A549 (cell line): ENCODE data around the gene PDCD1LG2.

Experiments
- CEBPB ChIP-seq, 2 experiments: fragments of >200 bp in 1 of 2; sonication (Bioruptor Twin) in 1 of 2; formaldehyde crosslinking in 1 of 2; IDR thresholded peaks; 2 replicates each; pipeline ENCODE4 v1.6.1; 2012 to 2016
- CTCF ChIP-seq: fragments of >200 bp; sonication (Bioruptor Twin); formaldehyde crosslinking; IDR thresholded peaks from 3 replicates; pipeline ENCODE4 v1.5.1; 2016
- EP300 ChIP-seq, 2 experiments: fragments of >200 bp; sonication (Bioruptor Twin); formaldehyde crosslinking; IDR thresholded peaks; 2 replicates in 1 of 2; 3 replicates in 1 of 2; pipeline ENCODE4 v1.6.1; 2016 to 2017
- JUN ChIP-seq, 2 experiments: fragments of >200 bp; sonication (Bioruptor Twin); formaldehyde crosslinking; IDR thresholded peaks; 2 replicates in 1 of 2; 3 replicates in 1 of 2; pipeline ENCODE4 v1.6.1; 2016 to 2017
- MAFK ChIP-seq: fragments of 450-650 bp; IDR thresholded peaks from 2 replicates; pipeline ENCODE4 v1.6.1; 2014; ENCODE audit not compliant: partially characterized antibody
- MAX ChIP-seq: IDR thresholded peaks from 2 replicates; pipeline ENCODE4 v1.6.1; 2012
- MYC ChIP-seq: IDR thresholded peaks from 2 replicates; pipeline ENCODE4 v1.6.1; 2012; ENCODE audit warnings: mild to moderate bottlenecking, inconsistent platforms, low read length, improper control_type of control experiment, borderline replicate concordance
- NFE2L2 ChIP-seq: fragments of 150-350 bp; conservative IDR thresholded peaks from 2 replicates; pipeline ENCODE4 v1.6.1; 2014; ENCODE audit warnings: low read length
- NPAS2 ChIP-seq: fragments of 250-450 bp; sonication (Bioruptor Pico); IDR thresholded peaks from 2 replicates; pipeline ENCODE4 v1.8.0; 2022; ENCODE audit warnings: mild to moderate bottlenecking, moderate library complexity, borderline replicate concordance
- RAD21 ChIP-seq, 2 experiments: fragments of >200 bp in 1 of 2; sonication (Bioruptor Twin) in 1 of 2; formaldehyde crosslinking in 1 of 2; IDR thresholded peaks in 1 of 2; conservative IDR thresholded peaks in 1 of 2; 2 replicates in 1 of 2; 3 replicates in 1 of 2; pipeline ENCODE4 v1.6.1; 2012 to 2018; ENCODE audit warnings: inconsistent platforms in 1 of 2
- TF ChIP-seq, protein P1 (sequence below): fragments of 200-600 bp; sonication (generic); IDR thresholded peaks from 2 replicates; pipeline ENCODE4 v1.6.1; 2016; ENCODE audit warnings: antibody characterized with exemption, mild to moderate bottlenecking, moderate library complexity

DNA sequence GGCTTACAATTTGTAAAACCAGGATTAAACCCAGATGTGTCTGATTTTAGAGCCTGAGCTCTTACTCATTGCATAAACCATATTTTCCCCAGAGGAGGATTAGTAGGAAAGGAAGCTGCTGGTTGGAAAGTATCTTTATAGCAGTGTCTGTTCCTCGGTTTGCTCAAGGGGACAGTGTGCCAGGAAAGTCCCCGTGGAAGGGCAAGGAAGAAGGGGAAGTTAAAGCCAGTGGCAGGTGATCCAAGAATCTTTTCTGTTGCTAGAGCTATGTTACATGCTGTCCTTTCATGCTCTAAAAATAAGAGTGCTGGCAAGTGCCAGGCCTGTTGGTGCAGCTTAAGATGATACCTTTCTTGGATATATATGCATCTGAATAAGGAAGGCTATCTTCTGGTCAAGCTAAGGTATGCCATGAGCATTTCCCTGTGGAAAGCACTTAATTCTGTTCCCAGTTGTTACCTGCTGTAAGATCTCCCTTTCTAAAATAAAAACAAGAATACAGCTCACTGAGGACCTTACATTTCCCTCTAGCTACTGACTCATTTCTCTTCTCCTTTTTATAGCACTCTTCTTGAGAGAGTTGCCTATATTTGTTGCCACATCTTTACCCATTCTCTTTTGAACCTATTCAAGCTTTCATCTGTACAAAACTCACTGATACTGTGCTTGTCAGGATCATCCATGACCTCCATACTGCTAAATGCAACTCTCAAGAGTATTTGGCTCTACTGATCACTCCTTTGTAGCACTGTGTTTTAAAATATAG lies 8.0 kb downstream of the PDCD1LG2 start:
- TF ChIP-seq MAFK (no peak), RAD21 (conservative IDR thresholded peaks at IDR 0.05 in 1 of 2, IDR thresholded peaks at IDR 0.05 in 1 of 2) (no peak), CTCF (no peak), MYC (no peak), EP300 (IDR thresholded peaks at IDR 0.05) (no peak), MAX (no peak), JUN (IDR thresholded peaks at IDR 0.05) (no peak), NPAS2 (CRISPR knock-in tag) (no peak), NFE2L2 (no peak), CEBPB (IDR thresholded peaks at IDR 0.05) (no peak)
- TF ChIP-seq, protein P1, sequence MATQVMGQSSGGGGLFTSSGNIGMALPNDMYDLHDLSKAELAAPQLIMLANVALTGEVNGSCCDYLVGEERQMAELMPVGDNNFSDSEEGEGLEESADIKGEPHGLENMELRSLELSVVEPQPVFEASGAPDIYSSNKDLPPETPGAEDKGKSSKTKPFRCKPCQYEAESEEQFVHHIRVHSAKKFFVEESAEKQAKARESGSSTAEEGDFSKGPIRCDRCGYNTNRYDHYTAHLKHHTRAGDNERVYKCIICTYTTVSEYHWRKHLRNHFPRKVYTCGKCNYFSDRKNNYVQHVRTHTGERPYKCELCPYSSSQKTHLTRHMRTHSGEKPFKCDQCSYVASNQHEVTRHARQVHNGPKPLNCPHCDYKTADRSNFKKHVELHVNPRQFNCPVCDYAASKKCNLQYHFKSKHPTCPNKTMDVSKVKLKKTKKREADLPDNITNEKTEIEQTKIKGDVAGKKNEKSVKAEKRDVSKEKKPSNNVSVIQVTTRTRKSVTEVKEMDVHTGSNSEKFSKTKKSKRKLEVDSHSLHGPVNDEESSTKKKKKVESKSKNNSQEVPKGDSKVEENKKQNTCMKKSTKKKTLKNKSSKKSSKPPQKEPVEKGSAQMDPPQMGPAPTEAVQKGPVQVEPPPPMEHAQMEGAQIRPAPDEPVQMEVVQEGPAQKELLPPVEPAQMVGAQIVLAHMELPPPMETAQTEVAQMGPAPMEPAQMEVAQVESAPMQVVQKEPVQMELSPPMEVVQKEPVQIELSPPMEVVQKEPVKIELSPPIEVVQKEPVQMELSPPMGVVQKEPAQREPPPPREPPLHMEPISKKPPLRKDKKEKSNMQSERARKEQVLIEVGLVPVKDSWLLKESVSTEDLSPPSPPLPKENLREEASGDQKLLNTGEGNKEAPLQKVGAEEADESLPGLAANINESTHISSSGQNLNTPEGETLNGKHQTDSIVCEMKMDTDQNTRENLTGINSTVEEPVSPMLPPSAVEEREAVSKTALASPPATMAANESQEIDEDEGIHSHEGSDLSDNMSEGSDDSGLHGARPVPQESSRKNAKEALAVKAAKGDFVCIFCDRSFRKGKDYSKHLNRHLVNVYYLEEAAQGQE: no peak
